ENCODE data around the gene MAPK10. TPM values are rescaled to one million over a fixed set of nuclear protein-coding genes. Genes with fewer than 3 reads are reported as not detected.

MAPK10 gene
- total and polyA plus RNA-seq, 8 donors = 16.1 to 44.4 (median 30.5) TPM

DNA sequence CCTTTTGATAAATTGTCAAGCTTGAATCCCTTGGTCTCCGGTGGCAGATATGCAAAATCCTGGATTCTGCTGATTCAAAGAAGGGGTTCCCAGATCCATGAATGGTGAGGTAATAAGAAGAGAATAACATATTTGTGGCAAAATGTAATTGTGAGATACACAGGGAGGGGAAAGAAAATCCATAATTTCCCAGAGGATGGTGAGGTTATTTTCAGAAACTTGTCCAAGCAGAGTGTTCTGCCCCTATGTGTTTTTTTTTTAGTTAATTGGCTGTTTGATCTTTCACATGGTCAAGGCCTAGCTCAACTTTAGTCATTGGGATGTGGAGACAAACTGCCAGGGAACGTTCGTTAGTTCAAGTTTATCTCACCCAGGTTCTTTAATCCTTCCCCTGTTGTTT lies 408.8 kb downstream of the MAPK10 start:
- TF ChIP-seq, protein P1, sequence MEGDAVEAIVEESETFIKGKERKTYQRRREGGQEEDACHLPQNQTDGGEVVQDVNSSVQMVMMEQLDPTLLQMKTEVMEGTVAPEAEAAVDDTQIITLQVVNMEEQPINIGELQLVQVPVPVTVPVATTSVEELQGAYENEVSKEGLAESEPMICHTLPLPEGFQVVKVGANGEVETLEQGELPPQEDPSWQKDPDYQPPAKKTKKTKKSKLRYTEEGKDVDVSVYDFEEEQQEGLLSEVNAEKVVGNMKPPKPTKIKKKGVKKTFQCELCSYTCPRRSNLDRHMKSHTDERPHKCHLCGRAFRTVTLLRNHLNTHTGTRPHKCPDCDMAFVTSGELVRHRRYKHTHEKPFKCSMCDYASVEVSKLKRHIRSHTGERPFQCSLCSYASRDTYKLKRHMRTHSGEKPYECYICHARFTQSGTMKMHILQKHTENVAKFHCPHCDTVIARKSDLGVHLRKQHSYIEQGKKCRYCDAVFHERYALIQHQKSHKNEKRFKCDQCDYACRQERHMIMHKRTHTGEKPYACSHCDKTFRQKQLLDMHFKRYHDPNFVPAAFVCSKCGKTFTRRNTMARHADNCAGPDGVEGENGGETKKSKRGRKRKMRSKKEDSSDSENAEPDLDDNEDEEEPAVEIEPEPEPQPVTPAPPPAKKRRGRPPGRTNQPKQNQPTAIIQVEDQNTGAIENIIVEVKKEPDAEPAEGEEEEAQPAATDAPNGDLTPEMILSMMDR (IDR thresholded peaks at IDR 0.05) = no peak
- no peak overlapping the region for H3K4me3 ChIP-seq
- intact Hi-C loops (cut with DNase I) = no loop called here
- ATAC-seq = no peak
- no peak overlapping the region for H3K27ac ChIP-seq
- H3K4me1 ChIP-seq = no peaks in the 10 kb centered on the region
- no peaks in the 10 kb centered on the region for H3K36me3 ChIP-seq
- no peak for DNase-seq
- H3K9me3 ChIP-seq = no peaks in the 10 kb centered on the region
- no peaks in the 10 kb centered on the region for H3K27me3 ChIP-seq

DNA sequence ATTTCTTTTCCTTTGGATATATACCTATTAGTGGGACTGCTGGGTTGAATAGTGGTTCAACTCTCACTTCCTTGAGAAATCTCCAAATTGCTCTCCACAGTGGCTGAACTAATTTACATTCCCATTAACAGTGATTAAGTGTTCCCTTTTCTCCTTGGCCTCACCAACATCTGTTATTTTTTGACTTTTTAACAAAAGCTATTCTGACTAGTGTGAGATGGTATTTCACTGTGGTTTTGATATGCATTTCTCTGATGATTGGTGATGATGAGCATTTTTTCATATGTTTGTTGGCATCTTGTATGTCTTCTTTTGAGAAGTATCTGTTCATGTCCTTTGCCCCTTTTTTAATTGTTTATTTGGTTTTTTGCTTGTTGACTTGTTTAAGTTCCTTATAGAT lies 413.0 kb downstream of the MAPK10 start:
- ATAC-seq (no peak), DNase-seq (no peak)
- Histone ChIP-seq H3K9me3 (no peaks in the 10 kb centered on the region), H3K4me3 (no peak overlapping the region), H3K36me3 (peaks cover 0 to 4% of the 10 kb centered on the region in 2 donors), H3K27me3 (no peaks in the 10 kb centered on the region), H3K4me1 (no peaks in the 10 kb centered on the region), H3K27ac (no peak overlapping the region)
- TF ChIP-seq, protein P1 (IDR thresholded peaks at IDR 0.05) = no peak
- intact Hi-C loops (cut with DNase I) = no loop called here

DNA sequence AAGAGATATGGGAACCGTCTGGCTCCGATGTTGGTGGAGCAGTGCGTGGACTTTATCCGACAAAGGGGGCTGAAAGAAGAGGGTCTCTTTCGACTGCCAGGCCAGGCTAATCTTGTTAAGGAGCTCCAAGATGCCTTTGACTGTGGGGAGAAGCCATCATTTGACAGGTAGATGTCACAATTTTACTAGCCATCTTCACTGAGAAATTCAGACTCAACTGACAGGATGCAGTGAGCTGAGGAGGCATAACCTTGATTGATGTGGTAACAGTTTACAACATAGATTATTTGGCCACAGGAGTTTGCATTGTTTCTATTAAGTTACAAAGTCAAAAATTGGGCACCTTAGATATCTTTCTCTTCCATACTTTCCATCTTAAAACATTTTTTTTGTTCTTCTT lies 417.7 kb downstream of the MAPK10 start:
- Histone ChIP-seq H3K9me3 (no peaks in the 10 kb centered on the region), H3K36me3 (peaks cover 0 to 4% of the 10 kb centered on the region in 2 donors), H3K4me1 (no peaks in the 10 kb centered on the region), H3K27me3 (no peaks in the 10 kb centered on the region), H3K4me3 (no peak overlapping the region), H3K27ac (no peak overlapping the region)
- DNase-seq = no peak
- ATAC-seq = no peak
- TF ChIP-seq, protein P1 (IDR thresholded peaks at IDR 0.05) = no peak
- intact Hi-C loops (cut with DNase I) = no loop called here

DNA sequence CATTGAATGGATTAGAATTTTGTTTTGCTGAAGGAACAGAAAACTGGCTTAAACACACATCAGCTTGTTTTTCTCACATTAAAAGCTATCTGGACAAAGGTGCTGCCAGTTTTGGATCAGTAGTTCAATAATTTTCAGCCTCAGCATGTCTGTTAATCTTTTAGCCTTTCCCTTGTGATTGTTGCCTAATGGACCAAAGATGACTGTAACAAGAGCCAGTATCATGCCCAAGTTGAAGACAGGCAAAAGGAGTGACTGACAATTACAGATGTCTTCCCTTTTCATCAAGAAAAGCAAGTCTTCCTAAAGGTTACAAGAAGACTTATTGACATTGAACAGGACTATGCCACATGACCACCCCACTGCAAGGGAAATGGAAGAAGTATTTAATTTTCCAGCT lies 419.7 kb downstream of the MAPK10 start:
- H3K4me1 ChIP-seq = no peaks in the 10 kb centered on the region
- TF ChIP-seq, protein P1 (IDR thresholded peaks at IDR 0.05) = no peak
- H3K4me3 ChIP-seq = no peak overlapping the region
- intact Hi-C loops (cut with DNase I) = no loop called here
- peaks cover 0 to 4% of the 10 kb centered on the region in 2 donors for H3K36me3 ChIP-seq
- H3K9me3 ChIP-seq = no peaks in the 10 kb centered on the region
- no peak for ATAC-seq
- DNase-seq = no peak
- no peaks in the 10 kb centered on the region for H3K27me3 ChIP-seq
- H3K27ac ChIP-seq = no peak overlapping the region

Other genes starting within 250 kb of the MAPK10 start
- gene PTPN13, start 234.3 kb upstream of the MAPK10 start, total RNA-seq = 10 to 100 TPM; 59.0 to 64.0 TPM
- gene PTPN13, start 234.3 kb upstream of the MAPK10 start, polyA plus RNA-seq (ENCODE audit: insufficient read length in 6 of 6) = 100 to 1,000 TPM in 3 of 6 donors, 10 to 100 TPM in 3; 73.7 to 159 (median 106) TPM

Data from left lung (tissue), 10 donors.